A549 (cell line): ENCODE data around the gene ACOX1.

Source experiments
- BHLHE40 ChIP-seq: IDR thresholded peaks from 2 replicates; pipeline ENCODE4 v1.6.1; 2012; ENCODE audit warnings: low read depth, low read length, inconsistent platforms
- FOXS1 ChIP-seq: fragments of 250-450 bp; sonication (Bioruptor Pico); IDR thresholded peaks from 2 replicates; pipeline ENCODE4 v1.5.0; 2020; ENCODE audit warnings: mild to moderate bottlenecking, moderate library complexity
- POLR2AphosphoS2 ChIP-seq: conservative IDR thresholded peaks from 2 replicates; pipeline ENCODE4 v1.6.1; 2012; ENCODE audit warnings: low read length, improper control_type of control experiment, inconsistent platforms
- RAD21 ChIP-seq, 2 experiments: fragments of >200 bp in 1 of 2; sonication (Bioruptor Twin) in 1 of 2; formaldehyde crosslinking in 1 of 2; IDR thresholded peaks in 1 of 2; conservative IDR thresholded peaks in 1 of 2; 2 replicates in 1 of 2; 3 replicates in 1 of 2; pipeline ENCODE4 v1.6.1; 2012 to 2018; ENCODE audit warnings: inconsistent platforms in 1 of 2
- ZC3H11A ChIP-seq: fragments of 450-650 bp; IDR thresholded peaks from 2 replicates; pipeline ENCODE4 v1.6.1; 2014; ENCODE audit warnings: antibody characterized with exemption, mild to moderate bottlenecking
- TF ChIP-seq, protein P1 (sequence below): fragments of >200 bp; sonication (Bioruptor Twin); formaldehyde crosslinking; IDR thresholded peaks from 3 replicates; pipeline ENCODE4 v1.5.1; 2016
- TF ChIP-seq, protein P2 (sequence below): fragments of 450-650 bp; IDR thresholded peaks from 2 replicates; pipeline ENCODE4 v1.6.1; 2014; ENCODE audit warnings: antibody characterized with exemption

DNA sequence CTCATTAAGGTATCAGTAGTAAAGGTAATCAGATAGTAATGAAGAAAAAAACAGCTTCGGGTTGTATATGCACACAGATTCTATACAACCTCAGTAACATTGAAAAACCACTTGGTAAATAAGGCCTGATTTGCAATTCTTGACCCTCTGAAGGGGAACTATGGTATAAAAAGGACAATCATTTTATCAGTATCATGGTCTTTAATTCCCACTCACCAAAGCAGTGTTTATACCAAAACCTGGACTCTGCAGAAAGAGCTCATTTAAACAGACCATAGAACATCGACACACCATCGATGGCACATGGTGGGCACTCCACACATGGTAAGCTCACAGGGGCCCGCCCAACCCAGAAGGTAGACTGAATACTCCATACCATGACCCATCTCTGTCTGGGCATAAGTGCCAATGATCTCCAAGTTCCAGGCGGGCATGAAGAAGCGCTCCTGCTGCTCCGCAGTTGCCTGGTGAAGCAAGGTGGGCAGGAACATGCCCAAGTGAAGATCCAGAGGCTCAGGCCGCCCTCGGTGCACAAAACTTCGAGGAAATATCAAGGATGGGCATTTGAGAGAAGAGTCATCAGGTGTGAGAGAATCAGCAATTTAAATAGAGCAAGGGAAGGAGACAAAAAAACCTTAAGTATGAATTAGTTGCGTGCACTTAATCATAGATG is 19.0 kb downstream of the ACOX1 start:
- TF ChIP-seq, protein P1, sequence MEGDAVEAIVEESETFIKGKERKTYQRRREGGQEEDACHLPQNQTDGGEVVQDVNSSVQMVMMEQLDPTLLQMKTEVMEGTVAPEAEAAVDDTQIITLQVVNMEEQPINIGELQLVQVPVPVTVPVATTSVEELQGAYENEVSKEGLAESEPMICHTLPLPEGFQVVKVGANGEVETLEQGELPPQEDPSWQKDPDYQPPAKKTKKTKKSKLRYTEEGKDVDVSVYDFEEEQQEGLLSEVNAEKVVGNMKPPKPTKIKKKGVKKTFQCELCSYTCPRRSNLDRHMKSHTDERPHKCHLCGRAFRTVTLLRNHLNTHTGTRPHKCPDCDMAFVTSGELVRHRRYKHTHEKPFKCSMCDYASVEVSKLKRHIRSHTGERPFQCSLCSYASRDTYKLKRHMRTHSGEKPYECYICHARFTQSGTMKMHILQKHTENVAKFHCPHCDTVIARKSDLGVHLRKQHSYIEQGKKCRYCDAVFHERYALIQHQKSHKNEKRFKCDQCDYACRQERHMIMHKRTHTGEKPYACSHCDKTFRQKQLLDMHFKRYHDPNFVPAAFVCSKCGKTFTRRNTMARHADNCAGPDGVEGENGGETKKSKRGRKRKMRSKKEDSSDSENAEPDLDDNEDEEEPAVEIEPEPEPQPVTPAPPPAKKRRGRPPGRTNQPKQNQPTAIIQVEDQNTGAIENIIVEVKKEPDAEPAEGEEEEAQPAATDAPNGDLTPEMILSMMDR: no peak
- TF ChIP-seq RAD21 (conservative IDR thresholded peaks at IDR 0.05 in 1 of 2, IDR thresholded peaks at IDR 0.05 in 1 of 2): no peak
- no peak for TF ChIP-seq POLR2AphosphoS2
- TF ChIP-seq ZC3H11A: no peak
- TF ChIP-seq FOXS1 (CRISPR knock-in tag): no peak
- no peak for TF ChIP-seq BHLHE40
- TF ChIP-seq, protein P2, sequence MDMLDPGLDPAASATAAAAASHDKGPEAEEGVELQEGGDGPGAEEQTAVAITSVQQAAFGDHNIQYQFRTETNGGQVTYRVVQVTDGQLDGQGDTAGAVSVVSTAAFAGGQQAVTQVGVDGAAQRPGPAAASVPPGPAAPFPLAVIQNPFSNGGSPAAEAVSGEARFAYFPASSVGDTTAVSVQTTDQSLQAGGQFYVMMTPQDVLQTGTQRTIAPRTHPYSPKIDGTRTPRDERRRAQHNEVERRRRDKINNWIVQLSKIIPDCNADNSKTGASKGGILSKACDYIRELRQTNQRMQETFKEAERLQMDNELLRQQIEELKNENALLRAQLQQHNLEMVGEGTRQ: no peak
